GM12874 (cell line): ENCODE data around the gene SERGEF.

Experiments used
- TF ChIP-seq, protein P1 (sequence below): IDR thresholded peaks from 2 replicates; pipeline ENCODE4 v1.5.1; 2011; ENCODE audit warnings: low read depth, mild to moderate bottlenecking, control low read depth, low read length, moderate library complexity; ENCODE audit not compliant: insufficient read depth

Gene SERGEF

DNA sequence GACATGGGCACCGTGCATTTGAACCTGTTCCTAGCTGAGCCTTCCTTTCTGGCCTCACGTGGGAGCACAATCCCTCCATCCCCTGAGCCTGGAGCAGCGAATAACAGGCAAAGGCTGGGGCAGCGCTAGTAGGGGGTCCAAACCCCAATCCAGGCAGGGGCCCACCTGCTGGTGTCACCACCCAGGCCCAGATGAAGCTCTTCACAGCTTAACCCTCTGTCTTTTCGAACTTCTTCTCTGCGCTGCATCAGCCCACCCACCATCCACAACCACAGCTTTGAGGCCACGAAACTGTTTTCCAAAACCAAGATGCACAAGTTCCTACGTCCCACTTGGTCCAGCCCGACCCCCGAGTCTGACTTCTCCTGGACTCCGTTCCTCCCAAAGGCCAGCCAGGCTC, 266.8 kb downstream of the SERGEF start:
- TF ChIP-seq, protein P1, sequence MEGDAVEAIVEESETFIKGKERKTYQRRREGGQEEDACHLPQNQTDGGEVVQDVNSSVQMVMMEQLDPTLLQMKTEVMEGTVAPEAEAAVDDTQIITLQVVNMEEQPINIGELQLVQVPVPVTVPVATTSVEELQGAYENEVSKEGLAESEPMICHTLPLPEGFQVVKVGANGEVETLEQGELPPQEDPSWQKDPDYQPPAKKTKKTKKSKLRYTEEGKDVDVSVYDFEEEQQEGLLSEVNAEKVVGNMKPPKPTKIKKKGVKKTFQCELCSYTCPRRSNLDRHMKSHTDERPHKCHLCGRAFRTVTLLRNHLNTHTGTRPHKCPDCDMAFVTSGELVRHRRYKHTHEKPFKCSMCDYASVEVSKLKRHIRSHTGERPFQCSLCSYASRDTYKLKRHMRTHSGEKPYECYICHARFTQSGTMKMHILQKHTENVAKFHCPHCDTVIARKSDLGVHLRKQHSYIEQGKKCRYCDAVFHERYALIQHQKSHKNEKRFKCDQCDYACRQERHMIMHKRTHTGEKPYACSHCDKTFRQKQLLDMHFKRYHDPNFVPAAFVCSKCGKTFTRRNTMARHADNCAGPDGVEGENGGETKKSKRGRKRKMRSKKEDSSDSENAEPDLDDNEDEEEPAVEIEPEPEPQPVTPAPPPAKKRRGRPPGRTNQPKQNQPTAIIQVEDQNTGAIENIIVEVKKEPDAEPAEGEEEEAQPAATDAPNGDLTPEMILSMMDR: no peak

DNA sequence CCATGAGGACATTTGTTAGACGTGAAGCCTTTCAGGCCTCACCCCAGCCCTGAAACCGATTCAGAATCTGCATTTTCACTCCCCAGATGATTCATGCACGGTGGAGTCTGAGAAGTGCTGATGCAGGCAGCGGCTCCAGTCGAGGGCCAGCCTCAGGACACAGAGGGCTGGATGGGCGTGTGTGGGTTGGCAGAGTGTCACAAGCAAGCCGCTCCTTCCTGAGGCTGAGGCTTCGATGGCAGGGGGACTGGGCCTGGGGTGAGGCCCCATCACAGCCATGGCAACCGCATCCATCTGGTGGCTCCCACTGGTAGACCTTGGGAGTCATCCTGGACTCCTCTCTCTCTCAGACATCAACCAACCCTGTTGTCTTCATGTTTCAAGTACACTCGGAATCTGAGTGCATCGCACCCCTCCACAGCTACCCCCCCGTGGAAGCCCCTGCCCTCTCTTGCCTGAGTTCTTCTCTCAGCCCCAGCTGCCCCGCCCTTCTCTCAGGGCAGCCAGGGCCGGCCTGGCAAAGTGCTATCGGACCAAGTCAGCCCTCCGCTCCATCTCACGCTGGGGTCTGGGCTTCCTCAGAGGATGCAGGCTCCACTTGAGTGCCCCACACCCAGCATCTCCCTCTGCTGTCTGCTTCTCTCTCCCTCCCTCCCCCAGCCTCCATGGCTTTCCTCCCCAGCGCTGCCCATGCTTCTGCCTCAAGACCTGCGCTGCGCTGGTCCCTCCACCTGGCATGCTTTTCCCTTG, 267.6 kb downstream of the SERGEF start:
- TF ChIP-seq, protein P1: no peak

DNA sequence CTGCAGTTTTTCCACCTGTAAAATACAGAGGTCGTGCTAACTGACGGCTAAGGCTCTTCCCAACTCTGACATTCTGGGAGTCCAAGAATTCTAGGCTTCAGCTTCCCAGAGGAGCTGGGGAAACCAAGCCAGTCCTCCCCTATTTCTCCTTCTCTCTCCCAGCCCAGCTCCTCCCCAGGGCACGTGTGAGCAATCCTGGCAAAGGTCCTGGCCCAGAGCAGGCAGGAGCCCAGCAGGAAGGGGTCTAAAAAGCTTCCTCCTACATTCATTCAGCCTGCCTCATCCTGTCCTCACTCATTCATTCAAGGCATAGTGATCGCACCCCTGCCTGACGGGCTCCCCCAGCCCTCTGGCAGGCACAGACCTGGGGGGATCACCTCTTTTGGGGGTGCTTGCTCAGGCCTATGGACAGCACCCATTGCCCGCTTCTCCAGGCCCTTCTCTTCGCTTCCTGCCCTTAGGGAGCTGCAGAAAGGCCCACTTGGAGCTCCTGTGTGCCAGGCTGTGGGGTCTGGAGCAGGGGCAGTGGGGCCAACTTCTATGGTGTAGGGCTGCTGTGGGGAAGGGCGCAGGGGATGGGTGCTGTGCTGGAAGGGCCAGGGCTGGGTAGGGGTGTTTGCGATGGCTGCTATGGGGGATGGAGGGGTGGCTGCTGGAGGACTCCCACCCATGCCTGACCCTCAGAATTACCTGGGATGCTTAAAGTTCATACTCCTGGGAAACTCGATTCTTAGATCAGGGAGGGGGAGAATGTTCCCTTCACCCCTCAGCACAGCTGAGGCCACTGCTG, 268.5 kb downstream of the SERGEF start:
- TF ChIP-seq, protein P1: no peak

DNA sequence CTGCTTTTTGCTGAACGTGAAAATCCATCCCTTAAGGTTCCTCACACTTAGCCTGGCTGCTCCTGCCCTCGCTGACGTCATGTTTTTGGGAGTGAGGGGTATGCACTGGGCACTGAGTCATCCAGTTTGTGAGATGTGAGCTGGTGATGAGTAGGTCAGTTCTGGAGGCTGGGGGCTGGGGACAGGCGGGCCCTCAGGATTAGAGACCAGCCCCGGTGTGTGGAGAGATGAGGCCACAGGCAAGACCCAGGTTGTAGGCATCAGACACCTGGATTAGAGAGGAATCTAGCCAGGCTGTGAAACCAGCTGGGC, 269.1 kb downstream of the SERGEF start:
- TF ChIP-seq, protein P1: no peak

DNA sequence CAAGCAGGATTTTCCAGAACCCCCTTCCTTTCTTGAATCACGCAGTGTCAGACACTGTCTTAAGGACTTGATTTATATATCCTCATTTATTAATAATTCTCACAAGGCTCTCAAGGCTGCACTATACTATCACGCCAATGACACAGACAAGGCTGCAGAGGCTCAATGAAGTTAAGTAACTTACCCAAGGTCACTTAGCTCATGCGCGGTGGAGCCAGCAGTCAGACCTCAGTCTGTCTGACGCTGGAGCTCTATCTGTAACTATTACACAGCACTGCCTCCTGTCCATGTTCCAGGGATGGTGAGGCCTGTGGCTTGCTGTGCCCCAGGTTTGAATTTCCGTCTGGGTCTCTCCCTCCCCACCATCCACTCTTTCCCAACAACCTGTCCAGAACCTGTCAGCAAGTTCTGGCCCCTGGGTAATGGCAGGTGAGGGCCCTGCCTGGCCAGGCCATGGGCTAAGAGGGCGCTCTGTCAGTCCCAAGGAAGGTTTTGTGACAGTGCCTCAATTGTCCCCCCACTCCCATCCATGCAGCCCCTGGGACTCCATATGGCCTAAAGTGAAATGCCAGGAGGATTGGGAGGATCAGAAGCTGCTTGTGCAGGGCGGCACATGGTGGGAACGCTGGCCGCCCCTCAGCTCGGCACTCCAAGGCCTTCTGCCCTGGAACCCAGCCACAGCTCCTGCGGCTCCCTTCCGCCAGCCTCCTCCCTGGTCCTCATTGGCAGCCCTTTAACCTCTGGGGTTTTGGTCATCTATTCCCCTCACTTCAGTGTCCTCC, 269.6 kb downstream of the SERGEF start:
- TF ChIP-seq, protein P1: no peak

DNA sequence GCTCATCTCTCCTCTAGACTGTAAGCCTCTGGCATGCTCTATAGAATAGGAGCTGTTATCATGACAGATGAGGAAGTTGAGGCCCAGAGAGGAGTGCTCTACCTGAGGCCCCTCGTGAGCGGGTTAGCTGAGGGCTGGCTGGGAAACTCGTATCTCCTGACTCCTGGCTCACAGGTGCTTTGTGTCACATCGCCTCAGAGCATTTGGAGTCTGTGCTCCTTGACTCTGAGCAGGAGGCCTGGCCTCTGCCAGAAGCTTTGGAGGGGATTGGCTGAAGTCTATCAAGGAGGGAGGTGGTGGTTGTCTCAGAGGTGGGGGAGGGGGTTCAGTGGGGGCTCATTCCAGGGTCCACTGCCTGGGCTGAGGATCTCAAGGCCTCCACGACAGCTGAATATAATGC, 270.8 kb downstream of the SERGEF start:
- TF ChIP-seq, protein P1: no peak

DNA sequence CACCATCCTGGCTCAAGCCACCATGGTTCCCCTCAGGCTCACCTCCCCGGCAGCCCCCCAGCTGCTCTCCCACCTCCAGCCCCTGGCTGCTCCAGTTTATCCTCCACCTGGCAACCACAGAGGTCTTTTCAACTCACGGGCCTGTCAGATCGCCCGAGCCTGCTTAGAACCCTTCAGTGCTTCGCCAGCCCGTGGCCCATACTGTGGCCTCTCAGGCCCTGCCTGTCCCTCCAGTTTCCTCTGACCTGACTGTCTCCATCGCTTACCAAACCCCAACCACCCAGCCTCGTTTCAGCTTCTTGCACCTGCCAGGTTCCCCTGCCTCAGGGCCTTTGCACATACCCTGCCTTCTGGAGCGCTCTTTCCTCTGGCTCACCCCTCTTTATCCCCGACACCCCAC, 271.4 kb downstream of the SERGEF start:
- TF ChIP-seq, protein P1: no peak
